Cardiac septum (tissue), 1 donor: ENCODE results near the gene FAM168B. TPM values are rescaled to one million over a fixed set of nuclear protein-coding genes. Genes with fewer than 3 reads are reported as not detected.
"Not testable (repeated sequence)": the region's sequence is repeated elsewhere in the genome, so short reads cannot be mapped to it uniquely, and the experiment has no call there.

Experiments
- DNase-seq: peaks from one replicate; pipeline ENCODE4 v3.0.0-alpha.2; 2020; ENCODE audit warnings: low spot score
- intact Hi-C: fragments of 100-400 bp; cut with DNase I; formaldehyde crosslinking; loops from one replicate; pipeline ENCODE4 v1.14.0; 2022
- long read RNA-seq: library from polyadenylated mRNA; unstranded; transcript quantifications from one replicate; pipeline ENCODE4 v2.0.0, GENCODE V29; 2021
- total RNA-seq: library from RNA; stranded (reverse); fragmentation: NEBNext Ultra II Directional; extraction: Animal tissue kit (Norgen Biotek cat#: 25700); gene quantifications from one replicate; pipeline ENCODE4 v1.2.1, GENCODE V29; 2021
- donor health status: DM: no; HTN: no; CAD: no.

The FAM168B gene, protein sequence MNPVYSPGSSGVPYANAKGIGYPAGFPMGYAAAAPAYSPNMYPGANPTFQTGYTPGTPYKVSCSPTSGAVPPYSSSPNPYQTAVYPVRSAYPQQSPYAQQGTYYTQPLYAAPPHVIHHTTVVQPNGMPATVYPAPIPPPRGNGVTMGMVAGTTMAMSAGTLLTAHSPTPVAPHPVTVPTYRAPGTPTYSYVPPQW
- total RNA-seq, result 90.3 TPM
- long read RNA-seq, full-length matches to known transcripts, result 13 of 74 reads
- long read RNA-seq, partial matches to known transcripts, result 8 of 74 reads
- long read RNA-seq, other reads (novel, unspliced or antisense), result 53 of 74 reads

DNA sequence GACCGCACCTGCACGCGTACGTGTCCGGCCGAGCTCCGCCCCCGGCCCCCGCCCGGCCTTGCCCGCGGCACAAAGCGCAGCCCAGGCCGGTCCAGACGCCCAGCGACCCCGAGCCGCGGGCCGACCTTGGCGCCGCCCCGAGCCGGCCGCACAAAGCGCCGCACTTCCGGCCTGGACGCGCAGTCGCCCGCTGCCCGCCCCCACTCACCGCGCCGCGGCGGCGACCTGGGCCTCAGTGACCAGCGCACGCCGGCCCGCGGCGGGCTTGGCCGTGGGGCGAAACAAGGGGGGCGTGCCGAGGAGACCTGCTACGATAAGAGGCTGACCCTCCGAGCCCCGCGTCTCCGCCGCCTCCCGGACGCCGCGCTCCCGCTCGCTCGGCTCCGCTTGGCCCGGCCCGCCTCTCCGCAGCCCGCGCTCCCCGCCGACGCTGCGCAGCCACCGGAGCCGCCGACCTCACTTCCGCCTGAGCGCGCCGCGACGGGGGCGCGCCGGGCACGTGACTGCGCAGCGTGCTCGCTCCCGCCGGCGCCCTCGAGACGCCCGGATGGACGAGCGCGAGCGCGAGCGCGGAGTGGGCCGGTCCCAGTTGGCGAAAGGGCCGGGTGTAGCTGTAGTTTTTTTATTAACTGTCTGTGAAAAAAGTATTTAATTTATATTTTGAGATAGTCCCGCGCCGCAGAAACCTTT, at the start of gene FAM168B:
FAM168B (minus strand) TSS at position 455 of the 690 bp plus-strand sequence. CDS start 10,814 bp downstream, outside the sequence.
- intact Hi-C loops, result loop anchor here (1.0 kb wide), 1 partner anchor 12 kb away; the partner anchor contains the start of gene PLEKHB2
- DNase-seq, result peak; percentile 95

DNA sequence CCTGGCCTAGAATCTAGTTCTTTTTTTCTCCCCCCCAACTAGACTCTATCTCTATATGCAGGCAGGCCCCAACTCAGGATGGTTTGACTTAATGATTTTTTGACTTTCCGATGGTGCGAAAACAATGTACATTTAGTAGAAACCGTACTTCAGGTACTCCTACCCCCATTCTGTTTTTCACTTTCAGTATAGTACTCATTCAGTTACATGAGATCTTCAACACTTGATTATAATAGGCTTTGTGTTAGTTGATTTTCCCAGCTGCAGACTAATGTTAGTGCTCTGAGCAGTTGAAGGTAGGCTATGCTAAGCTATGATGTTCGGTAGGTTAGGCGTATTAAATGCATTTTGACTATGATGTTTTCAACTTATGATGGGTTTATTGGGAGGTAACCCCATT, 49.6 kb upstream of the FAM168B start:
- intact Hi-C loops, result no loop called here
- DNase-seq, result no peak

DNA sequence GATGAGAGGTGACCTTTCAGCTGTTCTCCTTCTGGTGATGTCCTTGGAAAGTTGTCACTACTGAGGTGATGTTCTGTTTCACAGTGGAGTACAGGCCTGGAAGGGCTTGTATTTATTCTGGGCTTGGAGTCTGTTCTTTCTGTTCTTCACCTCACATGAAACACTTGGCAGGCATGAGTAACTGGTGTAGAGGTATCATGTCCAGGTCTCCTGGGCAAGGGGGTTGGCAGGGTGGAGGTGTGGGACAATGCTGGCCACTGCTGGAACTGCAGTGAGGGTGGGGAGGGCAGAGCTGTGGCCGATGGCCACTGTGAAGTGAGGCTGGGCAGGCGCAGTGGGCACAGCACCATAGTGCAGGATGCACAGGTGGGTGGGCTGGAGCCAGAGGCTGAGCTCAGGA, 47.3 kb upstream of the FAM168B start:
- no peak for DNase-seq
- intact Hi-C loops, result no loop called here

DNA sequence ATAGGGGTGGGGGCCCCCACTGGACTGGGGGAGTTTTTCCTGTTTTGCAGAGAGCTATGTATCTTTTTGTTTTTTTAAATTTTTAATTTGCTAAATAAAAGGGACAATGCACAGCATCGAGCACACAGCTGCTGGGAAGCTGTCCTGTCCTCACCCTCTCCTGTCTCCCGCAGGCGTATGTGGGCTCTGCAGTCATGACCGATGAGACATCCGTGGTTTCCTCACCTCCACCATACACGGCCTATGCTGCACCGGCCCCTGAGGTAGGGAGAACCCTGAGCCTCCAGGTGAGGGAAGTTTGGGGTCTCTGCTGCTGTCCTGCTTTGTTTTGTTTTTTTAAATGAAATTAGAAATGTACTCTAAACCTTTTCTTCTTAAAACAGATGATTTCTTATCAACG, 39.5 kb upstream of the FAM168B start:
- no peak for DNase-seq
- intact Hi-C loops, result no loop called here

DNA sequence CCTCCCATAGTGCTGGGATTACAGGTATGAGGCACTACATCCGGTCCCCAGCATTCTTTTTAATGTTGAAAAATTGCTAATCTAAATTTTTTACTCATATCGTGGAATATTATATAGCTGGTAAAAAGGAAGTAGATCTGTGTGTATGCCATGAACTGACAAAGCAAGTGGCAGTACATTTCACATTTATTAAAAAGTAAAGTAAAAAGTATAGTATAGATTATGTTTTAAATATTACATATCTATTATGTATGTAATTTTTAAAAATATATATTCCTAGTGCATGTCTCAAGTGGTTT, 37.0 kb upstream of the FAM168B start:
- intact Hi-C loops, result no loop called here

DNA sequence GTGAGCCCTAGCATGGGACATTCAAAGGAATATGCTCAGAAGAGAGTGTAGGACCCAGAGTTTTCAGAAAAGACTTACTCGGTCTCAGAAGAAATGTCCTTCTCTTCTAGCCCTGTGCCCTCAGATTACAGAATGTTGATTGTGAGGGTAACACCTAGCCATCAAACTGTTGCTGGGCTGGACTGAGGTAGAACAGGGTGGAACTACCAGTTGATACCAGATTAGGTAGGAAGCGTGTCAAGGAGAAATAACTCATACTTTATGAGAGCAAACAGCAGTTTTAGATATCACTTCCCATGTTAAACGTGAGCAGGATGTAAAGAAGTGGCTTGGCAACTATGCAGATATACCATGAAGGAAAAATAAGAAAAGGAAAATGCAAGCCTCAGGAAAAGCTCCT, 34.7 kb upstream of the FAM168B start:
- intact Hi-C loops, result no loop called here
- DNase-seq, result no peak

More for the DNA sequence above, 37.0 kb upstream of the FAM168B start:
- no peak for DNase-seq

DNA sequence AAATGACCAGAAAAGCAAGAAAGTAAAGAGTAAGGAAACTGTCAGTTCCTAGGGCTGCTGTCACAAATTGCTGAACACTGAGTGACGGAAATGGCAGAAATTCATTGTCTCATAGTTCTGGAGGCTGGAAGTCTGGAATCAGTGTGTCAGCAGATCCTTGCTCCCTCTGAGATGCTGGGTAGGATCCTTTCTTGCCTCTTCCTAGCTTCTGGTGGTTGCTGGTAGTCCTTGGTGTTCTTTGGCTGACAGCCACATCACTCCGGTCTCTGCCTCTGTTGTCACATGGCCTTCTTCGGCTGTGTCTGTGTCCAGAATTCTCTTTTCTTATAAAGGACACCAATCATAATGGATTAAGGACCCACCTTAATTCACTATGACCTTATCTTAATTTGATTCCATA, 33.8 kb upstream of the FAM168B start:
- no peak for DNase-seq
- intact Hi-C loops, result no loop called here

DNA sequence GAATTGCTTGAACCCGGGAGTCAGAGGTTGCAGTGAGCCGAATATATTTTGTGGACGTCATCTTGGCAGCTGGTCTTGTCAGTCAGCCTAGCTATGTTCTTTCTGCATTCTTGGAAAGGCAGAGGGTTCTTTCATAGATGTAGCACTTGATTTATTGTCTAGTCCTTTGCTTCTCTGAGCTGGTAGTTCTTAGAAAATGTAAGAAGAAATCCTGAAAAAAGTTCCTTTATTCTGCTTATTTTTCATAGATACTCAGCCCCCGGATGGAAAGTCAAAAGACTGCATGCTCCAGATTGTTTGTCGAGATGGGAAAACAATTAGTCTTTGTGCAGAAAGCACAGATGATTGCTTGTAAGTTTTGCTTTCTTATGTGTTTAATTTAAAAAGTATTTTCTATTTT, 33.2 kb upstream of the FAM168B start:
- intact Hi-C loops, result no loop called here

DNA sequence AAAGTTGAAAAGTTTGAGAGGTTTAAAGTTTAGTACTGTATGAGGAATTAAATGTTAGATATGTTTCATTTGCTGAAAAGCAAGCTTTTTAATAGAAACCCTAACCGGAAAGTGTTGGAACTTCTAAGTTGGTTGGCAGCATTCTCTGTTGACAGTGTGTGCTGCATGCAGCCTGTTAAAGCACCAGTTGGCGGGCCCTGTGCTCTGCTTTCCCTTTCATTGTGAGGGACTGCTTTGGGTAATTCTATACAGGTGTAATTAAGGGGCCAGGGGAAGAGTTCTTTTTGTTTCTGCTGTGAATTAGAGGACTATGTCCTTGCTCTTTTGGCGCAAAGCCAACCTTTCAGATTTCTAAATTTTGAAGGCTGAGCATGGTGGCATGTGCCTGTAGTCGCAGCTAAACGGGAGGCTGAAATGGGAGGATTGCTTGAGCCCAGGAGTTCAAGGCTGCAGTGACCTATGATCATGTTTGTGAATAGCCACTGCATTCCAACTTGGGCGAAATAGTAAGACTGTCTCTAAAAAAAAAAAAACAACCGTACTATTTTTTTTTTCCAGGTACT, 32.0 kb upstream of the FAM168B start:
- no peak for DNase-seq
- intact Hi-C loops, result no loop called here

More for the DNA sequence above, 33.2 kb upstream of the FAM168B start:
- DNase-seq, result no peak

DNA sequence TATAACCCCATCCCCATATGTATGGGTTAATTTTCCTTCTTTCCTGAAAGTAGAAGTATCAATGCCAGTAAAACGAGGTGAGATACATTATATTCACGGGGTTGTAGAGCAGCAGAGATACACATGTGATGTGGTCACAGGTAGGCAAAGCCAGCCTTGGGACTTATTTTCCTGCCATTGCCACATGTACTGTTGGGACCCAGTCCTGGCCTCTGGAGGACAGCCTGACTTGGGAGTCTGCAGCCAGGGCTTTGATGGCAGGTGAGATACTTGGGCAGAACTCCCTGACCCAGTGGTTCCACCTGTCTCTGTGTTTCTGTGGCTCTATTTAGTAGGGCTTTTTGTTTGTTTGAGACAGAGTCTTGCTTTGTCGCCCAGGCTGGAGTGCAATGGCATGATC, 29.9 kb upstream of the FAM168B start:
- intact Hi-C loops, result no loop called here
- DNase-seq, result no peak

DNA sequence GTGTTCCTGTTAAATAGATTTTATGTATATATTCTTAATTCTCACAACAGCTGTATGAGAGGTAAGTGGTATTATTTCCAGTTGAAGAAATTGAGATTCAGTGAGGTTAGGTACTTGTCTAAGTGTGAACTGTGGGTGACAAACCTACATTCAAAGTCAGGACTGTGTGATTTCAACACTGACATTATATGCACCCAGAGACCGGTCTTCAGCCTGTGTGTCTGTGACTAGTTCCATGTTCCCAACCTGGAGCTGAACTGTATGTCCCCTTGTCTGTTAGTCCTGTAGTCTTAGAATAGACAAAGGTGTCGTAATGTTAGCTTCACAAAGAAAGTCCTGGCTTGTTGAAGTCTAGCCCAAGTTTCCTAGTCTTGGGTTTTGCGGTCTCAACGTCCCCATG, 29.2 kb upstream of the FAM168B start:
- intact Hi-C loops, result no loop called here
- DNase-seq, result no peak

DNA sequence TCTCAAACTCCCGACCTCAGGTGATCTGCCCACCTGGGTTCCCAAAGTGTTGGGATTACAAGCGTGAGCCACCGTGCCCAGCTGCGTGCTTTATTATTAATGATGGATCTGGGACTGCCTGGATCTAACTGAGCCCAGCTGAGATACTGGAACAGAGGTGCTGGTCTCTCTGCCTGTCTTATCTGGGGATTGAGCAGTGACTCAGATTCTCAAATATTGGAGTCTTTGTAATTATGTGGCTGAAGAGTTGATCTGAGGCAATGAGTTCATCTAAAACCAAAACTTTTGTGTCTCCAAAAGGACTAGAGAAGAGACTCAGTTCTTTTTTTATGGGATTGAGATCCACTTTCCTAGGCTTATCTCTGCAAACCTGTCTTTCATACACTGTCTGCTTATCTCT, 28.2 kb upstream of the FAM168B start:
- intact Hi-C loops, result no loop called here
- DNase-seq, result no peak

DNA sequence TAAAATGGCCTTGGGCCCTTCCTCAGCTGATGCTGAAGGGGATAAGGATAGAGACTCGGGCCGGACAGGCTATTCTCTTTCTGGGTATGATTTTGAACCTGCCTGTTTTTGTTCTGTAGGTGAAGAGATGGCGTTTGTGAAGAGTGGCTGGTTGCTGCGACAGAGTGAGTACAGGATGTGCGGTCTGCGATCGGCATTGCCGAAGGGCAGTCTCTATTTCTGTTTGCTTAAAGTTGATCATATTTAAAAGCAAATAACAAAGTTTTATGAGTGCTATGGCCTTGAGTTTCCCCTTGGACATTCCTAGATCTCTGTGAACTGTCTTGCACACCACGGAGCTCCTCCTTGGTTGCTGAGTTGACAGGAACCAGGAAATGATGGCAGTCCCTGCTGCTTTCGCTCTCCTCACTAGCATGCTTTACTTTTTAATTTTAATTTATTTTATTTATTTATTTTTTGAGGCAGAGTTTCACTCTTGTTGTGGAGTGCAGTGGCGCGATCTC, 27.6 kb upstream of the FAM168B start:
- intact Hi-C loops, result no loop called here
- DNase-seq, result no peak

DNA sequence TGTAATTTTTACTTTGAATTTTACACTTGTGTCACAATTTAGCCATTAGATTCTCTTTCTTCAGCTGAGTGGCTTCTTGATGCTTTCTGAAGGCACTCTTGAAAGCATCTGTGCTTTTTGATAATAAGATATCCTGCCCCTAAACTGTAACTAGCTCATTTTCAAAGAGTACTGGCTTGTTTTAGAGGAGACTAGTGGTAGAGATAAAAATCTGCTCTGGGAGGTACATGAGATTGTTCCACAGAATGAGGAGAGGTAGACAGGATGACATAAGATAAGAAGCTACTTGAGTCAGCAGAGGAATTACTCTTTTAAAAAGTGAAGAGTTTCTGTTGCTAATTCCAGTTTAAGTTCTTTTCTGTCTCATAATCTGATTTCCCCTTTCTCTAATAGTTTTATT, 22.5 kb upstream of the FAM168B start:
- intact Hi-C loops, result no loop called here
- no peak for DNase-seq

DNA sequence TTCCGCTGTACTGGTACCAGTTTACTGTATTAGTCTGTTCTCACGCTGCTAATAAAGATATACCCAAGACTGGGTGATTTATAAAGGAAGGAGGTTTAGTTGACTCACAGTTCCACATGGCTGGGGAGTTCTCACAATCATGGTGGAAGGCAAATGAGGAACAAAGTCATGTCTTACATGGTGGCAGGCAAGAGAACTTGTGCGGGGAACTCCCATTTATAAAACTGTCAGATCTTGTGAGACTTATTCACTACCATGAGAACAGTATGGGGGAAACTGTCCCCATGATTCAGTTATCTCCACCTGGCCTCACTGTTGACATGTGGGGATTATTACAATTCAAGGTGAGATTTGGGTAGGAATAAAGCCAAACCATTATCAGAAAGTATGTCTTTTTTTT, 21.7 kb upstream of the FAM168B start:
- DNase-seq, intact Hi-C loops: not testable (repeated sequence)

DNA sequence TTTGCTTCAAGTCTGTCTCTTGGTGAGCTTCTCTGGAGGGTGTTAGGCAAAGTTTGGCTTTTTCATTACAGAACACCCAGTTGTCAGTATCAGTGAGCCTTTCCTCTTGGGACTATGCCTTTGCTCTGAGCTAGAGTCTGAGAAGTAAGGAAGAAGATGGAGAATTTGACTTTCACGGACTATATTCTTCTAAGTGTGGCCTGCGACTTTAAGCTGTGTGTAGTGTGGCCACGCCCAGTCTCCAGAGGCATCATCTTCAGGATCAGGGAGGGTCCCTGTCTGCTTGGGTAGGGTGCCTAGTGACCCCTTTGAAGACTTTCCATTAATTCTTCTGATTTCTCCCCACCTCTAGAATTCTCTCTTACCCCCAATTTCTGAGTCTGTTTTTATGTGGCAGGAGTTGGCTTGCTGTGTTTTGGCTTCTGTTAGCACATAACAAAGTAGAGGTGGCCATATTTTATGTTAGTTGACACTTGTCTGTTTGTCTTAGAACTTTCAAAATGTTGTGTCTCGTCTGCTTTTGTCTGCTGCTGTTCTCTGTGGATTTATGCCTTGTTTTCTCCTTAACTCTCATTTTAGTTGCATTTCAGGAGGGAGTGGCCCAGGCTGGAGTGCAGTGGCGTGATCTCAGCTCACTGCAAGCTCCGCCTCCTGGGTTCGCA, 20.4 kb upstream of the FAM168B start:
- no peak for DNase-seq
- intact Hi-C loops, result no loop called here

DNA sequence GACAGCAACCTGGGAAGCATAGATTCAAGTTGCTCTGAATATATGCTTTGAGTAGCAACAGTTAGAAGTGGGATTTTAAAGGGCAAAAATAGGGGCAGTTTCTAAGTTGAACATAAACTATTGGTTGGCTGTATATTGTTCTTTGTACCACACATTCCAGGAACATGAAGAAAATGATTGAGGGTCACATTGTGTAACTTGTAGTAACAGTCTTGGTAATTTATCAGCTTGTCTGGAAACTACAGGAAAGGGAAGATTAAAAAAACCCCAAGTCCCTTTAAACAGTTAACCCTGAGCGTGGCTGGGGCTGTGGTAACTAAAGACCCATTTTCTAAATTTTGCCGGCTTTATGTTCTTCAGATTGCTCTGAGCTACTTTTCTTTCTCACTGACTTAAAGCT, 19.3 kb upstream of the FAM168B start:
- intact Hi-C loops, result no loop called here
- DNase-seq, result no peak

DNA sequence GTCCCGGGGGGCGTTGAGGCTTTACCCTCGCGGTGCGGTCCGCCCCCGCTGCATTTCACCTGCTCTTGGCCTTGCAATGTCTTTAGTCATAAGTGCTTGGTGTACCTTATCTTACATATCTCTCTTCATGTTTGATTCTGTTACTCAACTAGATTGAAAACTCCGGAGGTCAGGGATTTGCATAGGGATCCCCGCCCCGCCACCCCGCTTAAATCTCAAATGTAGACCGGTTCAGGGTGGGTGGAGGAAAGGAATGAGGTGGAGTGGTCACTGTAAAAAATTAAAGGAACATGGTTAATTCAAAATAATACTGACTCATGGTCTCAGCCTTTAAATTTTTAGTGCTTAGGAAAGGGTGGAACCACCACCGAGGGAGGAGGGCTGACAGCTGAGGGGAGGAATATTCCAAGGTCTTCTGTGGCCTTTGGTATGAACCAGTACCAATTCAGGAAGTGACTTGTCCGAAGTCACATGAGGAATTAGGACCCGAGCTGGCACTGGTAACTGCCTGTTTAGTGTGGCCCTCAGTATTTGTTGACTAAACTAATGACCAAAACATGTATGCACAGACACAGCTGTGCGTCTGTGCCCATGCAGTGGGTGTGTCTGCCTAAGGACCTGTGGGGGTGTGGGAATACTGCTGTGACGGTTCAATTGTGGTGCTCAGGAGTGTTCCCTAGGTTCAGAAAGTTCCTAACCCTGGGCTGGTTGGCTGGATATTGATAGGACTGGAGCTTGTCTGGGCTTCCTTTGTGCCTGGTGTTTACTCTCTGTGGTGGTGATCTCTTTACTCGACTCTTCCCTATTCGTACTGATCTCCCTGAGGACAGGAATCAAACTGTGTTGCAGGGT, 12.9 kb upstream of the FAM168B start:
- intact Hi-C loops, result loop anchor here (1.0 kb wide), 1 partner anchor 13 kb away; the partner anchor contains the start of gene FAM168B
- peak; percentile 80 for DNase-seq
